Left ventricle myocardium inferior (tissue), 1 donor: ENCODE results near the gene KCNJ6. TPM values are rescaled to one million over a fixed set of nuclear protein-coding genes. Genes with fewer than 3 reads are reported as not detected.

Experiments used
- DNase-seq: peaks from one replicate; pipeline ENCODE4 v3.0.0-alpha.2; 2020
- H3K27ac ChIP-seq: fragments of 200-600 bp; replicated peaks from 2 replicates; pipeline ENCODE4 v1.8.0; 2021
- H3K27me3 ChIP-seq: fragments of 200-600 bp; 2 replicates; pipeline ENCODE4 v1.8.0; 2021; ENCODE audit warnings: low read depth
- H3K36me3 ChIP-seq: fragments of 200-600 bp; 2 replicates; pipeline ENCODE4 v1.8.0; 2021
- H3K4me1 ChIP-seq: fragments of 200-600 bp; 2 replicates; pipeline ENCODE4 v1.8.0; 2021
- H3K4me3 ChIP-seq: fragments of 200-600 bp; 2 replicates; pipeline ENCODE4 v1.8.0; 2021; ENCODE audit warnings: mild to moderate bottlenecking, moderate library complexity
- H3K9me3 ChIP-seq: fragments of 200-600 bp; replicated peaks from 2 replicates; pipeline ENCODE4 v1.8.0; 2021
- CTCF ChIP-seq: fragments of 200-600 bp; IDR thresholded peaks from 2 replicates; pipeline ENCODE4 v1.8.0; 2021; ENCODE audit warnings: antibody characterized with exemption, mild to moderate bottlenecking, borderline replicate concordance
- intact Hi-C: fragments of 100-400 bp; cut with micrococcal nuclease; formaldehyde crosslinking; loops from one replicate; pipeline ENCODE4 v1.11.0; 2022
- total RNA-seq: library from RNA; stranded (reverse); fragmentation: NEBNext Ultra II Directional; extraction: Animal tissue kit (Norgen Biotek cat#: 25700); gene quantifications from one replicate; pipeline ENCODE4 v1.2.1, GENCODE V29; 2021
- donor health status: DM: no; HTN: yes; CAD: no; lungs with severe emphysema.

Gene KCNJ6
- total RNA-seq, 1 donor from 2014 or later, result not detected

GRCh38 chr21:37835481-37835880, 80.8 kb downstream of the KCNJ6 start:
- TF ChIP-seq CTCF, result no peak
- no peak overlapping the region for H3K4me3 ChIP-seq
- peaks cover 28% of the 10 kb centered on the region for H3K27me3 ChIP-seq
- H3K4me1 ChIP-seq, result no peaks in the 10 kb centered on the region
- intact Hi-C loops, result no loop called here
- H3K9me3 ChIP-seq, result no peaks in the 10 kb centered on the region
- no peak overlapping the region for H3K27ac ChIP-seq
- H3K36me3 ChIP-seq, result no peaks in the 10 kb centered on the region
- DNase-seq, result no peak

- no peaks in the 10 kb centered on the region for H3K36me3 ChIP-seq
- H3K4me3 ChIP-seq, result no peak overlapping the region
- no peak overlapping the region for H3K27ac ChIP-seq
- H3K27me3 ChIP-seq, result peaks cover 47% of the 10 kb centered on the region
- intact Hi-C loops, result no loop called here
- no peaks in the 10 kb centered on the region for H3K9me3 ChIP-seq
- no peak for TF ChIP-seq CTCF
- no peaks in the 10 kb centered on the region for H3K4me1 ChIP-seq
- no peak for DNase-seq
These were observed 83.0 kb downstream of the KCNJ6 start for GRCh38 chr21:37833301-37833700.

- no peak for TF ChIP-seq CTCF
- Histone ChIP-seq H3K27me3 (peaks cover 74% of the 10 kb centered on the region), H3K9me3 (no peaks in the 10 kb centered on the region), H3K4me1 (no peaks in the 10 kb centered on the region), H3K4me3 (no peak overlapping the region), H3K36me3 (no peaks in the 10 kb centered on the region), H3K27ac (no peak overlapping the region)
- intact Hi-C loops, result no loop called here
- DNase-seq, result no peak
These were observed 86.8 kb downstream of the KCNJ6 start for GRCh38 chr21:37829447-37829846.

- H3K9me3 ChIP-seq, result no peaks in the 10 kb centered on the region
- DNase-seq, result no peak
- peaks cover 71% of the 10 kb centered on the region for H3K27me3 ChIP-seq
- H3K27ac ChIP-seq, result no peak overlapping the region
- no peak for TF ChIP-seq CTCF
- H3K4me3 ChIP-seq, result no peak overlapping the region
- no peaks in the 10 kb centered on the region for H3K36me3 ChIP-seq
- no peaks in the 10 kb centered on the region for H3K4me1 ChIP-seq
- intact Hi-C loops, result no loop called here
These were observed 87.3 kb downstream of the KCNJ6 start for GRCh38 chr21:37828991-37829390.

- Histone ChIP-seq H3K27ac (no peak overlapping the region), H3K36me3 (no peaks in the 10 kb centered on the region), H3K27me3 (peaks cover 70% of the 10 kb centered on the region), H3K4me1 (no peaks in the 10 kb centered on the region), H3K9me3 (no peaks in the 10 kb centered on the region), H3K4me3 (no peak overlapping the region)
- no peak for TF ChIP-seq CTCF
- intact Hi-C loops, result no loop called here
- no peak for DNase-seq
These were observed 87.7 kb downstream of the KCNJ6 start for GRCh38 chr21:37828556-37828955.

GRCh38 chr21:37827913-37828312, 88.3 kb downstream of the KCNJ6 start:
- Histone ChIP-seq H3K4me3 (no peak overlapping the region), H3K36me3 (no peaks in the 10 kb centered on the region), H3K27ac (no peak overlapping the region), H3K27me3 (peaks cover 71% of the 10 kb centered on the region), H3K4me1 (no peaks in the 10 kb centered on the region), H3K9me3 (no peaks in the 10 kb centered on the region)
- no peak for TF ChIP-seq CTCF
- DNase-seq, result no peak
- intact Hi-C loops, result no loop called here
